GM23338 (cell line): ENCODE measurements around the gene CPD. TPM values are rescaled to one million over a fixed set of nuclear protein-coding genes. Genes with fewer than 3 reads are reported as not detected.

Experiments
- ATAC-seq: fragments of 200-7000 bp; cut with Tn5 transposase; 3 replicates; pipeline ENCODE4 v1.9.1; 2020
- DNase-seq: peaks from one replicate; pipeline ENCODE4 v3.0.0-alpha.2; 2015; ENCODE audit warnings: low spot score
- H2AFZ ChIP-seq: fragments of 200-600 bp; sonication (generic); 2 replicates; pipeline ENCODE4 v1.8.0; 2016; ENCODE audit warnings: antibody characterized with exemption, mild to moderate bottlenecking, moderate library complexity
- H3F3A ChIP-seq: fragments of 200-600 bp; sonication (generic); replicated peaks from 2 replicates; pipeline ENCODE4 v1.8.0; 2017; ENCODE audit warnings: antibody characterized with exemption, mixed run types, low read depth
- H3K27ac ChIP-seq: fragments of 200-600 bp; sonication (generic); 2 replicates; pipeline ENCODE4 v1.6.1; 2016; ENCODE audit warnings: low read depth
- H3K27me3 ChIP-seq: fragments of 200-600 bp; sonication (generic); 2 replicates; pipeline ENCODE4 v1.8.0; 2016; ENCODE audit warnings: mild to moderate bottlenecking, mixed run types, moderate library complexity; ENCODE audit not compliant: insufficient read depth
- H3K36me3 ChIP-seq: fragments of 200-600 bp; sonication (generic); 2 replicates; pipeline ENCODE4 v1.8.0; 2016; ENCODE audit warnings: mild to moderate bottlenecking; ENCODE audit not compliant: insufficient read depth
- H3K4me1 ChIP-seq: fragments of 200-600 bp; sonication (generic); 2 replicates; pipeline ENCODE4 v1.8.0; 2016; ENCODE audit warnings: mild to moderate bottlenecking, moderate library complexity; ENCODE audit not compliant: insufficient read depth
- H3K4me2 ChIP-seq: fragments of 200-600 bp; sonication (generic); 2 replicates; pipeline ENCODE4 v1.7.1; 2017; ENCODE audit warnings: mixed run types
- H3K4me3 ChIP-seq: fragments of 200-600 bp; sonication (generic); 2 replicates; pipeline ENCODE4 v1.6.1; 2016; ENCODE audit warnings: mixed run types
- H3K79me2 ChIP-seq: fragments of 200-600 bp; sonication (generic); replicated peaks from 2 replicates; pipeline ENCODE4 v1.8.0; 2017; ENCODE audit warnings: mild to moderate bottlenecking; ENCODE audit not compliant: insufficient read depth
- H3K9me2 ChIP-seq: fragments of 200-600 bp; sonication (generic); 2 replicates; pipeline ENCODE4 v1.8.0; 2017; ENCODE audit not compliant: insufficient read depth
- H4K20me1 ChIP-seq: fragments of 200-600 bp; sonication (generic); replicated peaks from 2 replicates; pipeline ENCODE4 v1.8.0; 2017; ENCODE audit warnings: mild to moderate bottlenecking; ENCODE audit not compliant: insufficient read depth
- H3K27ac Mint-ChIP-seq: 2 replicates; pipeline ENCODE4 v1.8.0; 2020; ENCODE audit warnings: inconsistent platforms, mild to moderate bottlenecking, moderate library complexity, mixed read lengths
- H3K27me3 Mint-ChIP-seq: 3 replicates; pipeline ENCODE4 v1.8.0; 2022; ENCODE audit warnings: low read depth, mild to moderate bottlenecking, moderate library complexity, mixed read lengths, inconsistent platforms; ENCODE audit not compliant: insufficient read depth, poor library complexity
- H3K36me3 Mint-ChIP-seq: 3 replicates; pipeline ENCODE4 v1.8.0; 2021; ENCODE audit warnings: low read depth, mild to moderate bottlenecking, inconsistent platforms, moderate library complexity, mixed read lengths
- H3K4me1 Mint-ChIP-seq: 3 replicates; pipeline ENCODE4 v1.8.0; 2020; ENCODE audit warnings: mild to moderate bottlenecking, inconsistent platforms, mixed read lengths
- H3K4me3 Mint-ChIP-seq: 3 replicates; pipeline ENCODE4 v1.8.0; 2021; ENCODE audit warnings: moderate library complexity, mild to moderate bottlenecking, inconsistent platforms, mixed read lengths
- H3K9me3 Mint-ChIP-seq: 3 replicates; pipeline ENCODE4 v1.8.0; 2020; ENCODE audit warnings: moderate library complexity, mild to moderate bottlenecking, inconsistent platforms, mixed read lengths
- CREB1 ChIP-seq: fragments of 250-450 bp; sonication (Bioruptor Pico); IDR thresholded peaks from 2 replicates; pipeline ENCODE4 v1.5.0; 2020; ENCODE audit warnings: low read depth, mild to moderate bottlenecking, moderate library complexity
- EZH2 ChIP-seq: fragments of 200-600 bp; sonication (generic); IDR thresholded peaks from one replicate; pipeline ENCODE4 v1.8.0; 2017; ENCODE audit warnings: antibody characterized with exemption, mild to moderate bottlenecking, low read depth; ENCODE audit not compliant: unreplicated experiment
- EZH2phosphoT487 ChIP-seq: fragments of 200-600 bp; sonication (generic); IDR thresholded peaks from one replicate; pipeline ENCODE4 v1.8.1; 2018; ENCODE audit warnings: antibody characterized with exemption; ENCODE audit not compliant: unreplicated experiment
- JUNB ChIP-seq: IDR thresholded peaks from one replicate; pipeline ENCODE4 v1.6.1; 2016; ENCODE audit warnings: antibody characterized with exemption; ENCODE audit not compliant: unreplicated experiment
- NANOG ChIP-seq: IDR thresholded peaks from 2 replicates; pipeline ENCODE4 v1.6.1; 2016; ENCODE audit warnings: antibody characterized with exemption, borderline replicate concordance
- POLR2AphosphoS5 ChIP-seq: IDR thresholded peaks from 2 replicates; pipeline ENCODE4 v1.6.1; 2016; ENCODE audit warnings: antibody characterized with exemption, low read depth
- ZNF114 ChIP-seq: fragments of 250-450 bp; sonication (Bioruptor Pico); IDR thresholded peaks from 2 replicates; pipeline ENCODE4 v1.5.0; 2020; ENCODE audit warnings: mild to moderate bottlenecking, moderate library complexity
- polyA plus RNA-seq: library from polyadenylated mRNA; unstranded; fragments of >200 nt; fragmentation: Nextera tagmentation; extraction: Ambion mirVana; gene quantifications from 2 replicates; pipeline ENCODE4 v1.2.1, GENCODE V29; 2016
- total RNA-seq: library from RNA; depleted of rRNA; stranded (reverse); fragments of >200 nt; shearing (Covaris generic); gene quantifications from 2 replicates; pipeline ENCODE4 v1.2.3, GENCODE V29; 2014
- TF ChIP-seq, protein P1 (sequence below): fragments of 250-450 bp; sonication (Bioruptor Pico); IDR thresholded peaks from 2 replicates; pipeline ENCODE4 v1.5.0; 2020; ENCODE audit warnings: mild to moderate bottlenecking, moderate library complexity
- TF ChIP-seq, protein P2 (sequence below): IDR thresholded peaks from one replicate; pipeline ENCODE4 v1.6.1; 2018; ENCODE audit warnings: antibody characterized with exemption; ENCODE audit not compliant: unreplicated experiment
- TF ChIP-seq, protein P3 (sequence below): IDR thresholded peaks from 2 replicates; pipeline ENCODE4 v1.6.1; 2016; ENCODE audit warnings: antibody characterized with exemption
- TF ChIP-seq, protein P4 (sequence below), 2 experiments: fragments of 200-600 bp in 1 of 2; sonication (generic) in 1 of 2; conservative IDR thresholded peaks; 2 replicates each; pipeline versions ENCODE4 v1.5.1 to v1.6.1; 2016 to 2017; ENCODE audit warnings: antibody characterized with exemption in 2 of 2, low read depth in 2 of 2, mild to moderate bottlenecking in 2 of 2, moderate library complexity in 1 of 2

Gene CPD
- total and polyA plus RNA-seq, 2 experiments from 2014 or later = 6.2 to 57.8 TPM

- TF ChIP-seq, protein P1, sequence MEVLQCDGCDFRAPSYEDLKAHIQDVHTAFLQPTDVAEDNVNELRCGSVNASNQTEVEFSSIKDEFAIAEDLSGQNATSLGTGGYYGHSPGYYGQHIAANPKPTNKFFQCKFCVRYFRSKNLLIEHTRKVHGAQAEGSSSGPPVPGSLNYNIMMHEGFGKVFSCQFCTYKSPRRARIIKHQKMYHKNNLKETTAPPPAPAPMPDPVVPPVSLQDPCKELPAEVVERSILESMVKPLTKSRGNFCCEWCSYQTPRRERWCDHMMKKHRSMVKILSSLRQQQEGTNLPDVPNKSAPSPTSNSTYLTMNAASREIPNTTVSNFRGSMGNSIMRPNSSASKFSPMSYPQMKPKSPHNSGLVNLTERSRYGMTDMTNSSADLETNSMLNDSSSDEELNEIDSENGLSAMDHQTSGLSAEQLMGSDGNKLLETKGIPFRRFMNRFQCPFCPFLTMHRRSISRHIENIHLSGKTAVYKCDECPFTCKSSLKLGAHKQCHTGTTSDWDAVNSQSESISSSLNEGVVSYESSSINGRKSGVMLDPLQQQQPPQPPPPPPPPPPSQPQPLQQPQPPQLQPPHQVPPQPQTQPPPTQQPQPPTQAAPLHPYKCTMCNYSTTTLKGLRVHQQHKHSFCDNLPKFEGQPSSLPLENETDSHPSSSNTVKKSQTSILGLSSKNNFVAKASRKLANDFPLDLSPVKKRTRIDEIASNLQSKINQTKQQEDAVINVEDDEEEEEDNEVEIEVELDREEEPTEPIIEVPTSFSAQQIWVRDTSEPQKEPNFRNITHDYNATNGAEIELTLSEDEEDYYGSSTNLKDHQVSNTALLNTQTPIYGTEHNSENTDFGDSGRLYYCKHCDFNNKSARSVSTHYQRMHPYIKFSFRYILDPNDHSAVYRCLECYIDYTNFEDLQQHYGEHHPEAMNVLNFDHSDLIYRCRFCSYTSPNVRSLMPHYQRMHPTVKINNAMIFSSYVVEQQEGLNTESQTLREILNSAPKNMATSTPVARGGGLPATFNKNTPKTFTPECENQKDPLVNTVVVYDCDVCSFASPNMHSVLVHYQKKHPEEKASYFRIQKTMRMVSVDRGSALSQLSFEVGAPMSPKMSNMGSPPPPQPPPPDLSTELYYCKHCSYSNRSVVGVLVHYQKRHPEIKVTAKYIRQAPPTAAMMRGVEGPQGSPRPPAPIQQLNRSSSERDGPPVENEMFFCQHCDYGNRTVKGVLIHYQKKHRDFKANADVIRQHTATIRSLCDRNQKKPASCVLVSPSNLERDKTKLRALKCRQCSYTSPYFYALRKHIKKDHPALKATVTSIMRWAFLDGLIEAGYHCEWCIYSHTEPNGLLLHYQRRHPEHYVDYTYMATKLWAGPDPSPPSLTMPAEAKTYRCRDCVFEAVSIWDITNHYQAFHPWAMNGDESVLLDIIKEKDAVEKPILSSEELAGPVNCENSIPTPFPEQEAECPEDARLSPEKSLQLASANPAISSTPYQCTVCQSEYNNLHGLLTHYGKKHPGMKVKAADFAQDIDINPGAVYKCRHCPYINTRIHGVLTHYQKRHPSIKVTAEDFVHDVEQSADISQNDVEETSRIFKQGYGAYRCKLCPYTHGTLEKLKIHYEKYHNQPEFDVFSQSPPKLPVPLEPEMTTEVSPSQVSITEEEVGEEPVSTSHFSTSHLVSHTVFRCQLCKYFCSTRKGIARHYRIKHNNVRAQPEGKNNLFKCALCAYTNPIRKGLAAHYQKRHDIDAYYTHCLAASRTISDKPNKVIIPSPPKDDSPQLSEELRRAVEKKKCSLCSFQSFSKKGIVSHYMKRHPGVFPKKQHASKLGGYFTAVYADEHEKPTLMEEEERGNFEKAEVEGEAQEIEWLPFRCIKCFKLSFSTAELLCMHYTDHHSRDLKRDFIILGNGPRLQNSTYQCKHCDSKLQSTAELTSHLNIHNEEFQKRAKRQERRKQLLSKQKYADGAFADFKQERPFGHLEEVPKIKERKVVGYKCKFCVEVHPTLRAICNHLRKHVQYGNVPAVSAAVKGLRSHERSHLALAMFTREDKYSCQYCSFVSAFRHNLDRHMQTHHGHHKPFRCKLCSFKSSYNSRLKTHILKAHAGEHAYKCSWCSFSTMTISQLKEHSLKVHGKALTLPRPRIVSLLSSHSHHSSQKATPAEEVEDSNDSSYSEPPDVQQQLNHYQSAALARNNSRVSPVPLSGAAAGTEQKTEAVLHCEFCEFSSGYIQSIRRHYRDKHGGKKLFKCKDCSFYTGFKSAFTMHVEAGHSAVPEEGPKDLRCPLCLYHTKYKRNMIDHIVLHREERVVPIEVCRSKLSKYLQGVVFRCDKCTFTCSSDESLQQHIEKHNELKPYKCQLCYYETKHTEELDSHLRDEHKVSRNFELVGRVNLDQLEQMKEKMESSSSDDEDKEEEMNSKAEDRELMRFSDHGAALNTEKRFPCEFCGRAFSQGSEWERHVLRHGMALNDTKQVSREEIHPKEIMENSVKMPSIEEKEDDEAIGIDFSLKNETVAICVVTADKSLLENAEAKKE (CRISPR knock-in tag) = no peak
- TF ChIP-seq, protein P2, sequence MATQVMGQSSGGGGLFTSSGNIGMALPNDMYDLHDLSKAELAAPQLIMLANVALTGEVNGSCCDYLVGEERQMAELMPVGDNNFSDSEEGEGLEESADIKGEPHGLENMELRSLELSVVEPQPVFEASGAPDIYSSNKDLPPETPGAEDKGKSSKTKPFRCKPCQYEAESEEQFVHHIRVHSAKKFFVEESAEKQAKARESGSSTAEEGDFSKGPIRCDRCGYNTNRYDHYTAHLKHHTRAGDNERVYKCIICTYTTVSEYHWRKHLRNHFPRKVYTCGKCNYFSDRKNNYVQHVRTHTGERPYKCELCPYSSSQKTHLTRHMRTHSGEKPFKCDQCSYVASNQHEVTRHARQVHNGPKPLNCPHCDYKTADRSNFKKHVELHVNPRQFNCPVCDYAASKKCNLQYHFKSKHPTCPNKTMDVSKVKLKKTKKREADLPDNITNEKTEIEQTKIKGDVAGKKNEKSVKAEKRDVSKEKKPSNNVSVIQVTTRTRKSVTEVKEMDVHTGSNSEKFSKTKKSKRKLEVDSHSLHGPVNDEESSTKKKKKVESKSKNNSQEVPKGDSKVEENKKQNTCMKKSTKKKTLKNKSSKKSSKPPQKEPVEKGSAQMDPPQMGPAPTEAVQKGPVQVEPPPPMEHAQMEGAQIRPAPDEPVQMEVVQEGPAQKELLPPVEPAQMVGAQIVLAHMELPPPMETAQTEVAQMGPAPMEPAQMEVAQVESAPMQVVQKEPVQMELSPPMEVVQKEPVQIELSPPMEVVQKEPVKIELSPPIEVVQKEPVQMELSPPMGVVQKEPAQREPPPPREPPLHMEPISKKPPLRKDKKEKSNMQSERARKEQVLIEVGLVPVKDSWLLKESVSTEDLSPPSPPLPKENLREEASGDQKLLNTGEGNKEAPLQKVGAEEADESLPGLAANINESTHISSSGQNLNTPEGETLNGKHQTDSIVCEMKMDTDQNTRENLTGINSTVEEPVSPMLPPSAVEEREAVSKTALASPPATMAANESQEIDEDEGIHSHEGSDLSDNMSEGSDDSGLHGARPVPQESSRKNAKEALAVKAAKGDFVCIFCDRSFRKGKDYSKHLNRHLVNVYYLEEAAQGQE = no peak
- TF ChIP-seq ZNF114 (CRISPR knock-in tag) = no peak
Observed at GRCh38 chr17:30482555-30482954, 103.8 kb downstream of the CPD start (continued).

DNA sequence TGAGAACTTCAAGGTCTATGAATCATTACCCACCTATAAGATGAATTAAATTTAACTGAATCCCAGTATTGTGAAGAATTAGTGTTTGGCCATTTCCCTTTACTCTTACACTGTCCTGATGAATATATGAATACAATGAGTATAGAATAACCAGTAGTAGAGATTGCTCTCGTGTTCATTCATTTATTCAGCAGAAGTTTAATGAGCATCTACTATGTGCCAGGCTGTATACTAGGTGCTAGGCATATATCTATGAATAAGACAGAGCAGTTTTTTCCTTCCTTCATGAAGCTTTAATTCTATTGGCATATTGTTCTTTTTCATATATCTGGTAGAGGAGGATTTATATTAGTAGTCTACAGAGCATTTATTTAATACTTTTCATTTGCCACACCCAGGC, 104.4 kb downstream of the CPD start:
- ATAC-seq = no peak
- H3K79me2 ChIP-seq = peaks cover 19% of the 10 kb centered on the region
- no peak overlapping the region for H2AFZ ChIP-seq
- no peak overlapping the region for H3K4me2 ChIP-seq
- Mint-ChIP-seq H3K4me1 (peaks cover 2% of the 10 kb centered on the region; the same call in 2 of the 3 replicates), H3K36me3 (peaks cover 69% of the 10 kb centered on the region), H3K27me3 (no peaks in the 10 kb centered on the region), H3K9me3 (no peaks in the 10 kb centered on the region), H3K4me3 (no peak overlapping the region), H3K27ac (no peak overlapping the region)
- no peak overlapping the region for H3K27ac ChIP-seq
- H3K36me3 ChIP-seq = peaks cover 34% of the 10 kb centered on the region; the same call in 1 of the 2 replicates
- no peak for DNase-seq
- 0 out of 2 replicates have a peak, but pooled peaks cover 3% of the 10 kb centered on the region for H3F3A ChIP-seq
- no peaks in the 10 kb centered on the region for H3K4me1 ChIP-seq
- H4K20me1 ChIP-seq = peaks cover 13% of the 10 kb centered on the region; the same call in 1 of the 2 replicates
- no peaks in the 10 kb centered on the region for H3K27me3 ChIP-seq
- no peak overlapping the region for H3K4me3 ChIP-seq
- no peaks in the 10 kb centered on the region for H3K9me2 ChIP-seq
- TF ChIP-seq NANOG (no peak), POLR2AphosphoS5 (no peak), CREB1 (CRISPR knock-in tag) (no peak), ZNF114 (CRISPR knock-in tag) (no peak), EZH2phosphoT487 (no peak), JUNB (no peak), EZH2 (no peak)
- TF ChIP-seq, protein P3, sequence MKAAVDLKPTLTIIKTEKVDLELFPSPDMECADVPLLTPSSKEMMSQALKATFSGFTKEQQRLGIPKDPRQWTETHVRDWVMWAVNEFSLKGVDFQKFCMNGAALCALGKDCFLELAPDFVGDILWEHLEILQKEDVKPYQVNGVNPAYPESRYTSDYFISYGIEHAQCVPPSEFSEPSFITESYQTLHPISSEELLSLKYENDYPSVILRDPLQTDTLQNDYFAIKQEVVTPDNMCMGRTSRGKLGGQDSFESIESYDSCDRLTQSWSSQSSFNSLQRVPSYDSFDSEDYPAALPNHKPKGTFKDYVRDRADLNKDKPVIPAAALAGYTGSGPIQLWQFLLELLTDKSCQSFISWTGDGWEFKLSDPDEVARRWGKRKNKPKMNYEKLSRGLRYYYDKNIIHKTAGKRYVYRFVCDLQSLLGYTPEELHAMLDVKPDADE = no peak
- TF ChIP-seq, protein P4, sequence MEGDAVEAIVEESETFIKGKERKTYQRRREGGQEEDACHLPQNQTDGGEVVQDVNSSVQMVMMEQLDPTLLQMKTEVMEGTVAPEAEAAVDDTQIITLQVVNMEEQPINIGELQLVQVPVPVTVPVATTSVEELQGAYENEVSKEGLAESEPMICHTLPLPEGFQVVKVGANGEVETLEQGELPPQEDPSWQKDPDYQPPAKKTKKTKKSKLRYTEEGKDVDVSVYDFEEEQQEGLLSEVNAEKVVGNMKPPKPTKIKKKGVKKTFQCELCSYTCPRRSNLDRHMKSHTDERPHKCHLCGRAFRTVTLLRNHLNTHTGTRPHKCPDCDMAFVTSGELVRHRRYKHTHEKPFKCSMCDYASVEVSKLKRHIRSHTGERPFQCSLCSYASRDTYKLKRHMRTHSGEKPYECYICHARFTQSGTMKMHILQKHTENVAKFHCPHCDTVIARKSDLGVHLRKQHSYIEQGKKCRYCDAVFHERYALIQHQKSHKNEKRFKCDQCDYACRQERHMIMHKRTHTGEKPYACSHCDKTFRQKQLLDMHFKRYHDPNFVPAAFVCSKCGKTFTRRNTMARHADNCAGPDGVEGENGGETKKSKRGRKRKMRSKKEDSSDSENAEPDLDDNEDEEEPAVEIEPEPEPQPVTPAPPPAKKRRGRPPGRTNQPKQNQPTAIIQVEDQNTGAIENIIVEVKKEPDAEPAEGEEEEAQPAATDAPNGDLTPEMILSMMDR (conservative IDR thresholded peaks at IDR 0.05; ENCODE audit: low read depth in 2 of 2) = no peak
